Kidney epithelial cell (primary cell): ENCODE measurements around the gene SYNGR3. TPM values are rescaled to one million over a fixed set of nuclear protein-coding genes. Genes with fewer than 3 reads are reported as not detected.

Source experiments
- DNase-seq: peaks from one replicate; pipeline ENCODE4 v3.0.0-alpha.2; 2010; ENCODE audit warnings: low read depth
- H3K27me3 ChIP-seq: 2 replicates; pipeline ENCODE4 v1.6.0; 2011; ENCODE audit warnings: low read length; ENCODE audit not compliant: control insufficient read depth, insufficient read depth
- H3K36me3 ChIP-seq: 2 replicates; pipeline ENCODE4 v1.5.1; 2011; ENCODE audit warnings: low read length; ENCODE audit not compliant: control insufficient read depth, insufficient read depth
- H3K4me3 ChIP-seq: 2 replicates; pipeline ENCODE4 v1.5.1; 2011; ENCODE audit warnings: low read depth, mild to moderate bottlenecking, control low read depth, low read length
- CTCF ChIP-seq: IDR thresholded peaks from 2 replicates; pipeline ENCODE4 v1.5.1; 2011; ENCODE audit warnings: mild to moderate bottlenecking, moderate library complexity, low read length, control low read depth, inconsistent platforms; ENCODE audit not compliant: insufficient read depth, poor library complexity, severe bottlenecking
- total RNA-seq: library from RNA; depleted of rRNA; stranded (reverse); fragments of >200 nt; gene quantifications from 2 replicates; pipeline ENCODE4 v1.2.3, GENCODE V29; 2015

SYNGR3 gene
- total RNA-seq, 1 donor from 2014 or later, result 11.3 TPM

- TF ChIP-seq CTCF, result no peak
- Histone ChIP-seq H3K27me3 (peaks cover 26% of the 10 kb centered on the region), H3K36me3 (no peaks in the 10 kb centered on the region), H3K4me3 (no peak overlapping the region)
- DNase-seq, result no peak
Measured at GRCh38 chr16:2024032-2024420, 34.3 kb downstream of the SYNGR3 start.

- no peaks in the 10 kb centered on the region for H3K36me3 ChIP-seq
- no peak for TF ChIP-seq CTCF
- no peak for DNase-seq
- H3K4me3 ChIP-seq, result no peak overlapping the region
- H3K27me3 ChIP-seq, result peaks cover 13% of the 10 kb centered on the region
Measured at GRCh38 chr16:2025251-2025650, 35.5 kb downstream of the SYNGR3 start.

- TF ChIP-seq CTCF, result no peak
- Histone ChIP-seq H3K27me3 (peaks cover 7% of the 10 kb centered on the region), H3K4me3 (peak overlapping the region; percentile 29), H3K36me3 (no peaks in the 10 kb centered on the region)
- no peak for DNase-seq
Measured at GRCh38 chr16:2025878-2026460, 36.2 kb downstream of the SYNGR3 start.

GRCh38 chr16:2026461-2027023 lies 36.8 kb downstream of the SYNGR3 start, which contains the start of gene NHERF2:
Gene NHERF2, plus strand, starts transcription at chr16:2026902. Its CDS starts 104 bp downstream, at chr16:2027006.
- DNase-seq, result no peak
- TF ChIP-seq CTCF, result no peak
- Histone ChIP-seq H3K27me3 (peaks cover 3% of the 10 kb centered on the region), H3K36me3 (no peaks in the 10 kb centered on the region), H3K4me3 (peak within 1 kb of the TSS; percentile 50)

GRCh38 chr16:2027024-2028010 lies 37.5 kb downstream of the SYNGR3 start:
- DNase-seq, result no peak
- H3K27me3 ChIP-seq, result no peaks in the 10 kb centered on the region
- H3K4me3 ChIP-seq, result peak overlapping the region; percentile 50
- peak; percentile 13 for TF ChIP-seq CTCF
- no peaks in the 10 kb centered on the region for H3K36me3 ChIP-seq
